H7 (cell line): ENCODE results near the gene DNA2. TPM values are rescaled to one million over a fixed set of nuclear protein-coding genes. Genes with fewer than 3 reads are reported as not detected.

ENCODE experiments used
- total RNA-seq: library from RNA; depleted of rRNA; stranded (reverse); fragments of >200 nt; shearing (Covaris generic); gene quantifications from 2 replicates; pipeline ENCODE4 v1.2.3, GENCODE V29; 2014; rRNA removed

The DNA2 gene
- total RNA-seq, 1 experiment from 2014 or later, result 39.4 TPM

Other genes with a start within 250 kb of the DNA2 start
- gene ATOH7, start 239.9 kb downstream of the DNA2 start, total RNA-seq, result 0.15 TPM in 1 of 2 replicates, not detected in the other
- 12.5 and 21.9 TPM in 2 replicates for gene HNRNPH3, start 139.9 kb downstream of the DNA2 start, total RNA-seq
- gene PBLD, start 139.0 kb downstream of the DNA2 start, total RNA-seq, result 1.4 and 3.4 TPM in 2 replicates
- 5.4 and 8.2 TPM in 2 replicates for gene RUFY2, start 64.7 kb downstream of the DNA2 start, total RNA-seq
- 5.1 and 5.4 TPM in 2 replicates for gene SLC25A16, start 55.5 kb upstream of the DNA2 start, total RNA-seq
- gene TET1, start 88.4 kb upstream of the DNA2 start, total RNA-seq, result 27.5 and 47.6 TPM in 2 replicates
- 53.1 and 67.7 TPM in 2 replicates for gene CCAR1, start 249.3 kb upstream of the DNA2 start, total RNA-seq